ENCODE results near the gene SEPHS2.

DNA sequence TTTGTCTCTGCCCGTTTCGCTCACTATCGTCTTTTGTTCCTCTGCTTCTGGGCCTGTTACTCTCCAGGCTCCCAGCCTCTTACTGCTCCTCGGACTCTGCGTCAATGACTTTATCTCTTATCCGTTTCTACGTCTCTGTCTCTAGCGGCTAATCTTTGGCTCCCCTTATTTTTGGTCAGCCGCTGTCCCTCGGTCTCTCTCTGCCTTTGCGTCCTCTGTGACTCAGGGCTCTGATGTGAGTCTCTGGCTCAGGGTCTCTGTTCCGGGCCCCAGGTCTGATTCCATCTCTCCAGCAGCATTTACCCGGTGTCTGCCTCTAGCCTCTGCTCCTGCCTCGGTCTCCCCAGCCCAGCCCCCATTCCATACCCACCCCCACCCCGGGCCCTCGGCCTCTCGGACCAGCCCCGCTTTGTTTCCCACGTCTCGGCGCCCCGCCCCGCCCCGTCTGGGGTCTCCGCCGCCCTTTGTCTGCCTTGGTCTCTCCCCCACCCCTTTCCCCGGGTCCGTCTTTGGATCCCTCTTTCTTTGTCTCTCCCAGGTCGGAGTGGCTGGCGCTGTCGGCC is 51.0 kb downstream of the SEPHS2 start:
- TF ChIP-seq, protein P1, sequence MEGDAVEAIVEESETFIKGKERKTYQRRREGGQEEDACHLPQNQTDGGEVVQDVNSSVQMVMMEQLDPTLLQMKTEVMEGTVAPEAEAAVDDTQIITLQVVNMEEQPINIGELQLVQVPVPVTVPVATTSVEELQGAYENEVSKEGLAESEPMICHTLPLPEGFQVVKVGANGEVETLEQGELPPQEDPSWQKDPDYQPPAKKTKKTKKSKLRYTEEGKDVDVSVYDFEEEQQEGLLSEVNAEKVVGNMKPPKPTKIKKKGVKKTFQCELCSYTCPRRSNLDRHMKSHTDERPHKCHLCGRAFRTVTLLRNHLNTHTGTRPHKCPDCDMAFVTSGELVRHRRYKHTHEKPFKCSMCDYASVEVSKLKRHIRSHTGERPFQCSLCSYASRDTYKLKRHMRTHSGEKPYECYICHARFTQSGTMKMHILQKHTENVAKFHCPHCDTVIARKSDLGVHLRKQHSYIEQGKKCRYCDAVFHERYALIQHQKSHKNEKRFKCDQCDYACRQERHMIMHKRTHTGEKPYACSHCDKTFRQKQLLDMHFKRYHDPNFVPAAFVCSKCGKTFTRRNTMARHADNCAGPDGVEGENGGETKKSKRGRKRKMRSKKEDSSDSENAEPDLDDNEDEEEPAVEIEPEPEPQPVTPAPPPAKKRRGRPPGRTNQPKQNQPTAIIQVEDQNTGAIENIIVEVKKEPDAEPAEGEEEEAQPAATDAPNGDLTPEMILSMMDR (conservative IDR thresholded peaks at IDR 0.05) = no peak
- TF ChIP-seq ZFX (IDR thresholded peaks at IDR 0.05) = no peak

Measured in C4-2B (cell line).